HUES48 (cell line): ENCODE results near the gene C2orf78.
"Not testable (repeated sequence)": the region's sequence is repeated elsewhere in the genome, so short reads cannot be mapped to it uniquely, and the experiment has no call there.

ENCODE experiments used
- H3K27ac ChIP-seq: one replicate; pipeline ENCODE4 v1.7.0; 2013; ENCODE audit warnings: low read depth, low read length, inconsistent platforms
- H3K27me3 ChIP-seq: 2 replicates; pipeline ENCODE4 v1.6.1; 2013; ENCODE audit warnings: mild to moderate bottlenecking, low read length; ENCODE audit not compliant: control insufficient read depth, insufficient read depth
- H3K36me3 ChIP-seq: 2 replicates; pipeline ENCODE4 v1.6.1; 2013; ENCODE audit warnings: low read length; ENCODE audit not compliant: control insufficient read depth, insufficient read depth
- H3K4me1 ChIP-seq: 2 replicates; pipeline ENCODE4 v1.6.1; 2013; ENCODE audit warnings: mild to moderate bottlenecking, low read length; ENCODE audit not compliant: control insufficient read depth, insufficient read depth
- H3K4me3 ChIP-seq: 2 replicates; pipeline ENCODE4 v1.5.1; 2013; ENCODE audit warnings: mild to moderate bottlenecking, low read depth, low read length
- H3K9ac ChIP-seq: 2 replicates; pipeline ENCODE4 v1.6.1; 2013; ENCODE audit warnings: mild to moderate bottlenecking, low read depth, low read length, moderate library complexity
- H3K9me3 ChIP-seq: 2 replicates; pipeline ENCODE4 v1.6.1; 2013; ENCODE audit warnings: low read length; ENCODE audit not compliant: control insufficient read depth, insufficient read depth

The C2orf78 gene, protein sequence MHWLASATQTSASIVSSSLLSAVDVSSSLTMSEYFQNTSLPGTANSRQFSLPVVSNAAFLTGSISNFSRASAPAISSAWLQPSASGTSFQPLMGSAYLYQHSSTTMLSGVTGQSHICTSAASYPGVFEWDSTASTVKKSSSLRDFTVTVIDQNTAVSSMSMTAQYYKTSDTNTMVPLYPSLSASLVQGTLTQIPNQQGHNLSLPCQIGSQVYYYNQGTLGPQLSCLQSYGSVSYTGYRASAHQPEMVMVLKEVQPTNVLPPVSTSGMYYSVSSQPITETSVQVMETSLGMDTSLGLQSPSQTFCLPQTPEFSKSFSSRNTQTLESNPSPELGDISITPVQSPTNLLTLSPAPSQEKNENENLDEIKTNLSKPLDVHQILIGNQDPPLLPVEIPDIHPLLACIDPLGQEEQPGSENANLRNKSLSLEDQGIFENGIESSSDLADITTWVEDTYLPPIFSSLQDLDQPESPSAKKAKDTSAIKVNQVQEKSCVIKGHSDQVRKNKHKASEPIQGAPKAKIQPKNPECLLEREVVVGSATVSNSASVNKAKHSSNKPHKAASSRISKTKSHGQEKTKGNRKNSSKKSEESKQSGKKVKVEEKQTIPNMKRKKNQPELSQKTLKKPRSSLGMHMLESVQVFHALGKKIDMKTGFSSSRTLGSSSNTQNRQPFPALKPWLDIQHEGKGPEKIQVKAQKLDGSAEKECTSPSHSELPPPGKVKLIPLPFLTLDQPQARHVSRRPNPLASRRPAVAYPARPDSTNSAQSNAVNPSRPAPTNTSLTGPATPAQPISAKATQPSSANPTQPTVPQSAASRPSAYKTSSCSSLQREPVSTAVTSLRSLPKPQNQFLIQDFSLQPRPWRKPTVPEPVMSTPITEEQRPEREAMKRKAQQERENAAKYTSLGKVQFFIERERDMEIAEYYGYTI

DNA sequence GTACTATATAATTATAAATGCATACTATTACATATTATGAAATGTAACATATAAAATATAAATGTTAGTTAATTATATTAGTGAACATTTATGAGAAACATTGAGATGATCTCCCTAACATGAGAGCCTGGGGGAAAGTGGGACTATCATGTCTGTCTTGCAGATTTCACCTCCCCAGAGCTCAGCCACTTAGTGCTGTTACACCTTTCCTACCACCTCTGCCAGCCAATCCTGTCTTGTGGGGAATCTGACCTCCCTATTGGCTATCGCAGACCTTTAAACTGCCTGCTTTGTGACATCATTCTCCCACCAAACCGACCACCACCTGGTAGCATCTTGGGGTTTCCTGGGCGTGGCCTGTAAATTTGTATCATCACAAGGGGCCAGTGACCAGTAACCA lies at the start of gene C2orf78:
TSS of gene C2orf78 (plus strand) at position 301 of the 400 bp plus-strand sequence. CDS start 127 bp downstream, outside the sequence.
- H3K9me3 ChIP-seq, H3K27me3 ChIP-seq, H3K9ac ChIP-seq, H3K4me1 ChIP-seq, H3K36me3 ChIP-seq, H3K4me3 ChIP-seq, H3K27ac ChIP-seq: not testable (repeated sequence)

DNA sequence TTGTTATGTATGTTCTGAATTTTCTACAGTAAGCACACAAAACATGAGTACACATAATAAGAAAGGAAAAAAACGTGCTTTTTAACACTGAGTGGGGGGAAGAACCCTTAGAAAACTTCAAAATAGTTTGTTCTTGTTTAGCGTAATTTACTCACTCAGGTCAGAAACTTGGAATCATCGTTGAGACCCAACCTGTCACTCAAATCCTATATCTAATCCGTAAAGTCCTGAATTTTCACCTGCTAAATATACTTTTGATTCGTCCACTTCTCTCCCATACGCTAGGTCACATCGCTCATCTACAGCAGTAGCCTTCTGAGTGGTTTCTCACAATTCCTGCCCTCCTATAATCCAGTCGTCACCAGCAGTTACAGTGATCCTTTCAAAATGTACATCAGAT lies 47.6 kb upstream of the C2orf78 start:
- Histone ChIP-seq H3K4me3 (peak overlapping the region; percentile 94), H3K27ac (no peak overlapping the region), H3K36me3 (peaks cover 25% of the 10 kb centered on the region), H3K27me3 (peaks cover 31% of the 10 kb centered on the region), H3K4me1 (0 out of 2 replicates have a peak, but pooled peaks cover 7% of the 10 kb centered on the region), H3K9me3 (peaks cover 9% of the 10 kb centered on the region), H3K9ac (peak overlapping the region; percentile 35)

GRCh38 chr2:73736855-73737779 lies 46.9 kb upstream of the C2orf78 start, which contains the start of gene TPRKB:
Gene TPRKB, minus strand, starts transcription at chr2:73737345. Its CDS starts 2,776 bp downstream, at chr2:73734569.
- Histone ChIP-seq H3K9me3 (peaks cover 9% of the 10 kb centered on the region), H3K27ac (peak within 1 kb of the TSS; percentile 46), H3K36me3 (peaks cover 17% of the 10 kb centered on the region), H3K27me3 (peaks cover 38% of the 10 kb centered on the region), H3K9ac (peak within 1 kb of the TSS; percentile 35), H3K4me1 (0 out of 2 replicates have a peak, but pooled peaks cover 7% of the 10 kb centered on the region), H3K4me3 (peak within 1 kb of the TSS; percentile 94)

GRCh38 chr2:73739101-73739500 lies 44.9 kb upstream of the C2orf78 start:
- no peak overlapping the region for H3K4me3 ChIP-seq
- H3K9ac ChIP-seq: no peak overlapping the region
- no peak overlapping the region for H3K27ac ChIP-seq
- H3K27me3 ChIP-seq: peaks cover 41% of the 10 kb centered on the region
- H3K9me3 ChIP-seq: peaks cover 9% of the 10 kb centered on the region
- H3K4me1 ChIP-seq: 0 out of 2 replicates have a peak, but pooled peaks cover 7% of the 10 kb centered on the region
- 0 out of 2 replicates have a peak, but pooled peaks cover 5% of the 10 kb centered on the region for H3K36me3 ChIP-seq

DNA sequence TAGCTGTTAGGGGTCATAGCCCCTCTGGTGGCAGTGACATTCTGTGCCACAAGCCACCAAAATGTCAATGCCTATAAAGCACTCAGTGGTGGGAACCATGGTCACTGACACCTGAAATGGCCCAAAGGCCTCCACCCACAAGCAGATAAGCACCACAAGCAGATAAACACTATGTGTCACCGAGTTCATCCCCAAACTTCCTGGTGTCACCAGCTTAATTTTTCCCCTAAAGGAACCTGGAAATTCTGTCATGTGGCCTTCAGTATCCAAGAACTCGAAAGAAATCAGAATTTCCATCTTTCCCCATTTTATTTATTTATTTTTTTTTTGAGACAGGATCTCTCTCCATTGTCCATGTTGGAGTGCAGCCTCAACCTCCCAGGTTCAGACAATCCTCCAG lies 43.2 kb upstream of the C2orf78 start:
- 0 out of 2 replicates have a peak, but pooled peaks cover 7% of the 10 kb centered on the region for H3K4me1 ChIP-seq
- no peak overlapping the region for H3K27ac ChIP-seq
- no peaks in the 10 kb centered on the region for H3K36me3 ChIP-seq
- H3K9me3 ChIP-seq: peaks cover 9% of the 10 kb centered on the region
- H3K9ac ChIP-seq: no peak overlapping the region
- H3K4me3 ChIP-seq: no peak overlapping the region
- peaks cover 41% of the 10 kb centered on the region for H3K27me3 ChIP-seq

DNA sequence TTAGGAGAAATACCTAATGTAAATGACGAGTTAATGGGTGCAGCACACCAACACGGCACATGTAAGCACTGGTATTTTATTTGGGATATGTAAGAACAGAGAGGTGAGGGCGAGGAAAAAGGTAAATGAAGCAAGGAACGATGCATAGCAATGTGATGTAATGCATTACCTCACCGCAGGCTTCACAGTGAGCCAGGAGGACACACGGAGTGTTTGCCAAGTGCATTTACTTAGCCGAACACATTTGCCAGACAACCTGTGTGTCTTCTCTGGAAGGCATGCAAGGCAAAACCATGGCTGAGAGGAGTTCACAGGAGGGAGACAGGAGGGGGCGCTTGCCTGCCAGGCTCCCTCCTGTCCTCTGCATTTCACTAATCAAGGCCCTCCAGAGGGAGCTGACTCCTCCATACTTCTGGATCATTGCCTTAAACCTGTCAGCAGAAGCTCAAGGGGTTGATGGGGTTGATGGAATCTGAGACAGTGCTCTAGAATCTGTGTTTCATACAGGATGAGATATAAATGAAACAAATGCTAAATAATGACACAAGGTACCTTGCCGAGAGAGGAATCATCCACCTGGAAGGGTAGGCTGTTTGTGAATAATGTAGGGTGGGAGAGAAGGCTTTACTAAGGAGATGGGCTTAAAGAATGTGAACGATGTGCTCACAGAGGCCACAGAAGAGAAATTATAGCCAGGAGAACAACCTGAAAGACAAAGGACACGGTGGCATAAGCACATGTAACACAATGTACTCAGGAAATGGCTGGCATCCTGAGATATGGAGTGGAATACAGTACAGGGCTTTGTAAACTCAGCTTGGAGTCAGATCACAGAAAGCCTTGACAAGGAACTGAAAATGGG lies 37.7 kb upstream of the C2orf78 start:
- Histone ChIP-seq H3K27ac (no peak overlapping the region), H3K27me3 (peaks cover 12% of the 10 kb centered on the region), H3K9ac (no peak overlapping the region), H3K4me3 (no peak overlapping the region), H3K9me3 (no peaks in the 10 kb centered on the region), H3K36me3 (no peaks in the 10 kb centered on the region), H3K4me1 (no peaks in the 10 kb centered on the region)

GRCh38 chr2:73746877-73747208 lies 37.1 kb upstream of the C2orf78 start:
- Histone ChIP-seq H3K4me1 (no peaks in the 10 kb centered on the region), H3K27me3 (peaks cover 6% of the 10 kb centered on the region), H3K27ac (no peak overlapping the region), H3K9ac (no peak overlapping the region), H3K9me3 (no peaks in the 10 kb centered on the region), H3K36me3 (peaks cover 2% of the 10 kb centered on the region), H3K4me3 (no peak overlapping the region)

- Histone ChIP-seq H3K4me1 (no peaks in the 10 kb centered on the region), H3K4me3 (no peak overlapping the region), H3K9me3 (no peaks in the 10 kb centered on the region), H3K9ac (no peak overlapping the region), H3K36me3 (peaks cover 13% of the 10 kb centered on the region), H3K27me3 (no peaks in the 10 kb centered on the region), H3K27ac (no peak overlapping the region)
These were observed 34.7 kb upstream of the C2orf78 start for GRCh38 chr2:73749314-73749713.

GRCh38 chr2:73754332-73754731 lies 29.7 kb upstream of the C2orf78 start:
- peaks cover 31% of the 10 kb centered on the region for H3K36me3 ChIP-seq
- H3K9ac ChIP-seq, H3K4me1 ChIP-seq, H3K27me3 ChIP-seq, H3K4me3 ChIP-seq, H3K9me3 ChIP-seq, H3K27ac ChIP-seq: not testable (repeated sequence)
